MCF 10A (cell line): ENCODE data around the gene RAMACL. TPM values are rescaled to one million over a fixed set of nuclear protein-coding genes. Genes with fewer than 3 reads are reported as not detected.
A peak's percentile ranks its signal among the peaks of the same experiment; 100 is the strongest.

Experiments used
- BruUV-seq: library from RNA; stranded (reverse); fragments of 400-500 nt; replicated peaks from 2 replicates; lab custom pipeline; 2021; lab: Mats Ljungman, UMichigan
- CTCF ChIA-PET: fragments of 300-600 bp; sonication (Branson Sonifier 250); formaldehyde crosslinking; extraction: SDS; loops from one replicate; lab custom pipeline; 2021; ENCODE audit warnings: antibody characterized with exemption, inconsistent platforms; lab: Yijun Ruan, JAX
- POLR2A ChIA-PET: fragments of 300-600, 350-650 bp; sonication (Branson Sonifier 250); formaldehyde crosslinking; extraction: SDS; loops from one replicate; lab custom pipeline; 2020; ENCODE audit warnings: antibody characterized with exemption, inconsistent platforms; lab: Yijun Ruan, JAX
- DNase-seq: peaks from one replicate; pipeline ENCODE4 v3.0.0-alpha.2; 2018; ENCODE audit not compliant: unreplicated experiment
- H3K27ac Mint-ChIP-seq: one replicate; pipeline ENCODE4 v1.8.0; 2022; ENCODE audit warnings: mild to moderate bottlenecking, low read depth, mixed read lengths; ENCODE audit not compliant: unreplicated experiment
- H3K27me3 Mint-ChIP-seq: one replicate; pipeline ENCODE4 v1.8.0; 2022; ENCODE audit warnings: mixed read lengths; ENCODE audit not compliant: insufficient read depth, unreplicated experiment
- H3K36me3 Mint-ChIP-seq: one replicate; pipeline ENCODE4 v1.8.0; 2022; ENCODE audit warnings: mild to moderate bottlenecking, moderate library complexity, mixed read lengths; ENCODE audit not compliant: insufficient read depth, unreplicated experiment
- H3K4me1 Mint-ChIP-seq: one replicate; pipeline ENCODE4 v1.8.0; 2022; ENCODE audit warnings: mixed read lengths; ENCODE audit not compliant: insufficient read depth, unreplicated experiment
- H3K4me3 Mint-ChIP-seq: one replicate; pipeline ENCODE4 v1.8.0; 2022; ENCODE audit warnings: mild to moderate bottlenecking, moderate library complexity, mixed read lengths; ENCODE audit not compliant: unreplicated experiment
- H3K9me3 Mint-ChIP-seq: one replicate; pipeline ENCODE4 v1.8.0; 2022; ENCODE audit warnings: mixed read lengths; ENCODE audit not compliant: unreplicated experiment
- CTCF ChIP-seq: fragments of 200-600 bp; IDR thresholded peaks from one replicate; pipeline ENCODE4 v1.8.0; 2022; ENCODE audit warnings: antibody characterized with exemption, mild to moderate bottlenecking; ENCODE audit not compliant: unreplicated experiment
- intact Hi-C: fragments of 100-400 bp; cut with micrococcal nuclease; formaldehyde crosslinking; loops from 2 replicates; pipeline ENCODE4 v1.14.1; 2022
- total RNA-seq: library from RNA; stranded (reverse); gene quantifications from 2 replicates; pipeline ENCODE4 v1.2.3, GENCODE V29; 2022

RAMACL gene
- total RNA-seq, 1 experiment from 2014 or later = 5.3 TPM

- peaks cover 23% of the 10 kb centered on the region for H3K36me3 Mint-ChIP-seq
- H3K27me3 Mint-ChIP-seq = no peaks in the 10 kb centered on the region
- peak overlapping the region; percentile 68 for H3K4me3 Mint-ChIP-seq
- peak overlapping the region; percentile 86 for H3K27ac Mint-ChIP-seq
- BruUV-seq = TSS peak; percentile 51
- CTCF ChIA-PET = interaction anchor here (1.5 kb wide), 1 partner anchor 11 kb away, joined by 4 read pairs; no protein-coding TSS in a partner anchor
- DNase-seq = no peak
- POLR2A ChIA-PET = interaction anchor here (0.5 to 8.4 kb wide), 11 partner anchors 11 to 1302 kb away, joined by 3 to 86 read pairs (median 6); partner anchors contain the start of genes CEP43 and RPS6KA2
- no peak for TF ChIP-seq CTCF
- H3K9me3 Mint-ChIP-seq = no peaks in the 10 kb centered on the region
- intact Hi-C loops = loop anchor here (2.0 kb wide), 1 partner anchor 42 kb away; no protein-coding TSS in a partner anchor
- H3K4me1 Mint-ChIP-seq = peaks cover 62% of the 10 kb centered on the region
Observed at GRCh38 chr6:166556336-166556735, 30.1 kb downstream of the RAMACL start.

- CTCF ChIA-PET = interaction anchor here (0.7 to 1.6 kb wide), 3 partner anchors 13 to 449 kb away, joined by 3 read pairs; no protein-coding TSS in a partner anchor
- no peak for DNase-seq
- H3K4me1 Mint-ChIP-seq = peaks cover 53% of the 10 kb centered on the region
- H3K36me3 Mint-ChIP-seq = peaks cover 22% of the 10 kb centered on the region
- H3K9me3 Mint-ChIP-seq = no peaks in the 10 kb centered on the region
- POLR2A ChIA-PET = interaction anchor here (1.2 to 8.4 kb wide), 4 partner anchors 13 to 72 kb away, joined by 4 to 86 read pairs (median 55); partner anchors contain the start of gene RPS6KA2
- H3K4me3 Mint-ChIP-seq = no peak overlapping the region
- BruUV-seq = no TSS peak
- intact Hi-C loops = no loop called here
- H3K27me3 Mint-ChIP-seq = no peaks in the 10 kb centered on the region
- H3K27ac Mint-ChIP-seq = no peak overlapping the region
- TF ChIP-seq CTCF = no peak
Observed at GRCh38 chr6:166555086-166555485, 31.4 kb downstream of the RAMACL start.

- no peak for DNase-seq
- H3K4me1 Mint-ChIP-seq = peaks cover 50% of the 10 kb centered on the region
- ChIA-PET POLR2A (interaction anchor here (0.6 to 8.4 kb wide), 8 partner anchors 10 to 73 kb away, joined by 3 to 86 read pairs (median 4); partner anchors contain the start of gene RPS6KA2), CTCF (interaction anchor here (0.7 to 1.6 kb wide), 5 partner anchors 13 to 72 kb away, joined by 3 to 4 read pairs (median 3); no protein-coding TSS in a partner anchor)
- no peak overlapping the region for H3K4me3 Mint-ChIP-seq
- H3K27me3 Mint-ChIP-seq = no peaks in the 10 kb centered on the region
- intact Hi-C loops = no loop called here
- no peak overlapping the region for H3K27ac Mint-ChIP-seq
- TF ChIP-seq CTCF = no peak
- no peaks in the 10 kb centered on the region for H3K9me3 Mint-ChIP-seq
- peaks cover 24% of the 10 kb centered on the region for H3K36me3 Mint-ChIP-seq
- no TSS peak for BruUV-seq
Observed at GRCh38 chr6:166554316-166554715, 32.2 kb downstream of the RAMACL start.

- no peaks in the 10 kb centered on the region for H3K9me3 Mint-ChIP-seq
- peaks cover 27% of the 10 kb centered on the region for H3K36me3 Mint-ChIP-seq
- H3K27ac Mint-ChIP-seq = no peak overlapping the region
- ChIA-PET POLR2A (interaction anchor here (0.6 to 8.4 kb wide), 7 partner anchors 10 to 73 kb away, joined by 3 to 86 read pairs (median 5); partner anchors contain the start of gene RPS6KA2), CTCF (interaction anchor here (0.6 to 1.6 kb wide), 5 partner anchors 14 to 240 kb away, joined by 3 to 4 read pairs (median 3); no protein-coding TSS in a partner anchor)
- peaks cover 44% of the 10 kb centered on the region for H3K4me1 Mint-ChIP-seq
- no peak for TF ChIP-seq CTCF
- DNase-seq = peak; percentile 76
- intact Hi-C loops = no loop called here
- no peak overlapping the region for H3K4me3 Mint-ChIP-seq
- BruUV-seq = no TSS peak
- no peaks in the 10 kb centered on the region for H3K27me3 Mint-ChIP-seq
Observed at GRCh38 chr6:166553563-166554271, 32.8 kb downstream of the RAMACL start.
